Pulmonary artery endothelial cell (primary cell): ENCODE data around the gene ELFN2. TPM values are rescaled to one million over a fixed set of nuclear protein-coding genes. Genes with fewer than 3 reads are reported as not detected.

Experiments used
- DNase-seq: peaks from one replicate; pipeline ENCODE4 v3.0.0-alpha.2; 2011; ENCODE audit warnings: low read depth, low spot score
- total RNA-seq: library from RNA; depleted of rRNA; stranded (reverse); fragments of >200 nt; gene quantifications from 2 replicates; pipeline ENCODE4 v1.2.3, GENCODE V29; 2014

Gene ELFN2
- total RNA-seq, 1 donor from 2014 or later = under 0.01 TPM

- no peak for DNase-seq
Observed at GRCh38 chr22:37358386-37358785, 68.9 kb downstream of the ELFN2 start.

DNA sequence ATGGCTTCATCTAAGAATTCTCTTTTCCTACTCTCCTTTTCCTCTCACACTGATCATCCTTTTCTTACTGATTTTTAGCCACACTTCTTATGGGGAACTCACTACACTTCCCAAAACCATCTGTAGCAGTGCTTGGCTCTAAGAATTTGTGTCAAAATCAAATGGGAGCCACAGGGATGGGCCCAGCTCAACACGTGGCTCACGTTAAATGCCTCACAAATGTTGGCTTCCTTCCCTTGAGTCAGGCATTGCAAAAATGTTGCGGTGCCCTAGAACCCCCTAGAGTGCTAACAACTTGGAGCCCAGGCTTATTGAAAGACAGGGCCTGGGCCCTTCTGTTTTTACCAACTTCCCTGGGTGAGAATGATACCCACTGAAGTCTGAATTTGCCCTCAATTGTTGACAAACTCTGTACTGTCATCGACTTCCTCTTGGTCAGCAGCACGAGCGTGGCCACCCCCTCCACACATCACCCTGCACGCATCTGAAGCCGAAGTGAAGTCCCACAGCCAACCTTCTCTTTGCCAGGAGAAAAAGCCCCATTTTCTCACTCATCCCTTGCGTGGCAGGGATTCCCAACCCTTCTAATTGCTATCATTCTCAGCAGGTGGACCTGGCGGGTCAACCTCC is 69.7 kb downstream of the ELFN2 start:
- no peak for DNase-seq

DNA sequence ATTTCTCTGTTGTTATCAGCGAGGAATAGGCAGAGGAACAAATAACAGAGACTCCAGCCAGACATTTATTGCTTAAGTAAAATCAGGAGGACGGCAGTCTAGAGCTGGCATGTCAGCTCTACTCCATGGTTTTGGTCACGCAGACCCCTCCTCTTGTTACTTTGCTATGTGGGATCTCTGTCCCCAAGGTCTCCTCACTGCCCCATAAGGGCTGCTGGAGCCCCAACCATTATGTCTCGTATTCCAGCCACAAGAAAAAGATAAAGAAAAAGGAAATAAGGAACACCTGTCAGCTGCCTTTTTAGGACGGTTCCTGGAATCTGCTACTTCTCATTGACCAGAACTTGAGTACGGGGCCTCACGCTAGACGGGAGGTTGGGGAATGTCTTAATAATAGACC is 70.4 kb downstream of the ELFN2 start:
- no peak for DNase-seq

GRCh38 chr22:37355174-37355573 is 72.1 kb downstream of the ELFN2 start:
- no peak for DNase-seq

DNA sequence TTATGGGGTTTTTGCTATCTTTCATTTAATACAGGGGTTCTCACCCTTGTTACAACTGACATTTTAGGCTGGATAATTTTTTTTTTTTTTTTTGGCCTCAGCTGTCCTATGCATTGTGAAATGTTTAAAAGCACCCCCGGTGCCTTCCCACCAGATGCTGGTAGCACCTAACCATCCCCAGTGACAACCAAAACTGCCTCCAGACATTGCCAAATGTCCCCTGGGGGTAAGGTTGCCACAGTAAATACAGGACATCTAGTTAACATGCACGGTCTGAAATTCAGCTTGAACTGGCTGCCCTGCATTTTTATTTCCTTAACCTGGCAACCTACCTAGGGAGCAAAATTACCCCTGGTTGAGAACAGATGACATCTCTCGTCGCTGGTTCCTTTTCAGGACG is 72.6 kb downstream of the ELFN2 start:
- no peak for DNase-seq

DNA sequence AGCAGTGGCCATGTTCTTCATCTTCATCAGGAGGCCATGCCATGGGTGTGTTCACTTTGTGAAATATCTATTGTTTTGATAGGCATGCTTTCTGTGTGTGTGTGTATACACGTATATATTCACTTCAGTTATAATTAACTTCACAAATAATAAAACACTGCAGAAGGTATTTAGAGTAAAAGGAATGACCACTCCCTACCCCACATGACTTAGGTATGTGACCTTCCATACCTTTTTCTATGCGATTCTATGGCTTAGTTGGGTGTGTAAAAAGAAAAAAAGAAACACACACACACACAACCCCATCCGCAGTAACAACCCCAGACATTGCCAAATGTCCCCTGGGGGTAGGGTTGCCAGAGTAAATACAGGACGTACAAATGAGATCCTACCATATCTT is 73.0 kb downstream of the ELFN2 start:
- DNase-seq = no peak

GRCh38 chr22:37353839-37354238 is 73.4 kb downstream of the ELFN2 start:
- no peak for DNase-seq

DNA sequence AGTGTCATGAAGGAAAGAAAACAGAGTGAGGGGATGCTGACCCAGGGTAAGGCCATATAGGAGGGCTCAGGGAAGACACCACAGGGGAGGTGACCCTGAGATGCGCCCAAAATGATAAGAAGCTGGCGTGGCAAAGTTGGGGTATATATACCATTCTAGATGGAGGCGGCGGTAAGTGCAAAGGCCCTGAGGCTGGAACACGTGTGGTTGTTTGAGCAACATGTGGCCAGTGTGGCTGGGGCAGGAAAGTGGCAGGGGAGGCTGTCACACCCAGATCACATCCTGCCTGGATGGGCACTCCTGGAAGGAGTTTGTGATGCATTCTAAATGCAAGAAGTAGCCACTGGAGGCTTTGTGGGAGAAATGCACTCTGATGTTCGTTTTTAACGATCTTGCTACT is 74.8 kb downstream of the ELFN2 start:
- no peak for DNase-seq

DNA sequence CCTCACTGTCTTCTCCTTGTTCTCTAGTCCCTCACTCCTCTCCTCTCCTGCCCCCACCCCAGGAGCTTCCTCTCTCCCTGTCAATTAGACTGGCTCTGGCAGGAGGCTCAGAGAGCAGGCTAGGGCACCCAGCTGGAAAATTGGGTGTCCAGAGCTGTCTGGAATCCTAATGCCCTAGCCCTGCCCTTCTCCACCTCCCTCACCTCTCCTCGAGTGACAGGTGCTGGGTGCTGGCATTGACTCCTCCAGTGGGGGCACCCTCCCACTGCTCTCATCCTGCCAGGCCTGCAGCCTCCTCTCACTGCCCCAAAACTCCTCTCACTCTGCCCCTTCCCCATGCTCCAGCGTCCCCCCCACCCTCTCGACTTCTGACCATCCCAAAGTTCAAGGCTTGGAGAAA is 76.0 kb downstream of the ELFN2 start:
- no peak for DNase-seq

- DNase-seq = no peak
Observed at GRCh38 chr22:37349043-37349814, 78.0 kb downstream of the ELFN2 start.

DNA sequence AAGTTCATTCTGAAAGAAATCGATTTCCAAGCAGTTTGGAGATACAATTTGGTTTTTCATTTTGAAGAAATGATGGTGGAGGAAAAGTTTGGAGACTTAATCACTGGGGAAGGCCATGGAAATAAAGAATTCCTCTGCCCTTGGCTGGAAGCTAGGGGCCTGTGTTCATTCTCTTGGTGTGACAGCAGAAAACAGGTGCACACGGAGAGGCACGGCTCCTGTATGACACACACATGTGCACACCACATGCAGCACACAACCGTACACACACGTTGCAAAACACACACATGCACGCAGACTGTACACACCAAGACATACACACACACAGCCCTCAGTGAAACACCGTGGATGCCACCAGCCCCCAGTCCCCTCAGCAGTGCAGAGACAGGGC is 80.8 kb downstream of the ELFN2 start:
- DNase-seq = no peak

DNA sequence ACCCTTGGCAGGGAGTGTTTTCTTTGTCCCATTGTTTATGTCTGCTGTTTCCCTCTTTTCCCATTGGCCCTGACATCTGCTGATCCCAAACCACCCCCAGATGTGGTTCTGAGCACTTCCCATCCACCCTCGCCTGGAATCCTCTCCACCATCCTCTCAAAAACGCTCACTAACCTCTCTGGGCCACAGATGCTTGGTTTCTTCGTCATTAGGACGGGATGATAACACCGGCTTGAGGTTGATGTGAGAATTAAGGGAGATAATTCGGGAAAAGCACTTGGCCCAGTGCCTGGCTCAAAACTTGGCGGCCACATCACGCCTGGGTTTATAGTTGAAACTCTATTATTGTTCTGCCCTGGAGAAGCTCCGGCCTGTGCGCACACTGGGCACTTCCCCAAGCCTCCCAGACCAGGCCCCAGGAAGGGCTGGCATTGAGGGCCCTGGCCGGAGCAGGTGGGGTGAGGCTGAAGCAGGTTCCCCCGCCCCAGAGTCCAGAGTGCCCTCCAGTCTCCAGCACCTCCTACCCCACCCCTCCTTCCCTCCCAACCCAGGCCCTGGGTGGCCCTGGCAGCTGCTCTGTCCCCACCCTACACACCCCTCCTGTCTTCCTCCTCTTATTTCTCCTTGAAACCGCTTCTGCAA is 81.3 kb downstream of the ELFN2 start:
- DNase-seq = no peak

GRCh38 chr22:37344735-37345449 is 82.4 kb downstream of the ELFN2 start:
- DNase-seq = no peak

GRCh38 chr22:37343863-37344734 is 83.2 kb downstream of the ELFN2 start:
- no peak for DNase-seq

DNA sequence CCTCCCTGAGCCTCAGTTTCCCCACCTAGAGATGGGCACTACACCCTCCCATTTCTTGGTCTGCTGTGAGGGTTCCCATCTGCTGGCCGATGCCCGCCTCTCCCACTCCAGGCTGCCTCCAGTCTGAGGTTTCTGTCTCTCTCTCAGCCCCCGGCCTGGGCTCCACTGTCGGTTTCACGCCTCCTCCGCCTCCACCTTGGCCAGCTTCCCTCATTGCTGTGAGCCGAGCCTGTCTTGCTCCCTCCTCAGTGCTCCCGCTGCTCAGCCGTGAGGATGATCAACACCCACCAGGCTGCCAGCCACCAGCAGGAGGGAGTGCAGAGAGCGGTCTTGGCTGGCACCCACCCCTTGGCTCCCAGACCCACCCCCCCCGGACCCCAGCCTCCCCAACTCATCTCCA is 83.9 kb downstream of the ELFN2 start:
- DNase-seq = no peak

- no peak for DNase-seq
Observed at GRCh38 chr22:37342065-37342464, 85.2 kb downstream of the ELFN2 start.

DNA sequence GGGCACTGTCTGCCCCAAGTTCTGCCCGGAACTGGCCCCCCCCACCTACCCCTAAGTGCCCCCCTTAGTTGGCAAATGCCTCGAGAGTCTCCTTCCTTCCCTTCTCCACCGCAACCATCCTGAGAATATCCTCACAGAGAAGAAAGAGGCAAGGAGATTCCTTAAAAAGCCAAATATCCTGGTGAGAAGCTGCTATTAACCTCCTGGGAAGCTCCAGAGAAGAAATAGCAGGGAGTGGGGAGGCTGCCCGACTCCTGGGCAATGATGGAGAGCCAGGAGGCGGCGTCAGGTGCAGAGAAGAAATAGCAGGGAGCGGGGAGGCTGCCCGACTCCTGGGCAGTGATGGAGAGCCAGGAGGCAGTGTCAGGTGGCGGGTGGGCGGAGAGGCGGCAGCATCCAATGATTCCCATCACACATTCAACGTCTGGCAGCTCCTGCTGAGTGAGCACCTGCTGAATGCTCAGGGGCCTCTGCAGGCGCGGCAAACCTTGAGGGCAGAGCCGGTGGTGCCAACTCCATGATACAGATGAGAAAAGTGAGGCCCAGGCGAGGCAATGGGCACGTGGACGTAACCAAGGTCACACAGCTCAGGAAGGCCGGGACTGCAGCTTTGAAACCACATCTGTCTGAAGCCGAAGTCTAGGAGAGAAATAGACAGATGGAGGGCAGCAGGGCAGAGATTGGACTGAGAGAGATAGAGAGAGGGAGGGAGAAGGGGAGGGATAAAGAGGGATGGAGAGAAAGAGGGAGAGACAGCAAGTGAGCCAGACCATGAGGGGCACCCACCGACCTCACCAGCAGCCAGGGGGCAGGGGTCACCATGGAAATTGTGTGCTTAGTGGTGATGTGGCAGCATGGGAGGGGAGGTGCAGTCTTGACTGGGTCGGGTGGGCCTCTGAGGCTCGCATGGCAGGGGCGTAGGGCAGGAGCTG is 86.7 kb downstream of the ELFN2 start:
- DNase-seq = no peak

GRCh38 chr22:37338539-37339246 is 88.6 kb downstream of the ELFN2 start:
- DNase-seq = no peak

GRCh38 chr22:37337204-37337943 is 89.9 kb downstream of the ELFN2 start:
- DNase-seq = no peak
